ENCODE measurements around the gene TTF1.
A peak's percentile ranks its signal among the peaks of the same experiment; 100 is the strongest.

Gene TTF1

GRCh38 chr9:132369421-132369820 is 37.2 kb downstream of the TTF1 start:
- DNase-seq (ENCODE audit: low read depth in 2 of 3, low spot score in 1 of 3): no peak

GRCh38 chr9:132367613-132368313 is 38.9 kb downstream of the TTF1 start:
- no peak for DNase-seq (ENCODE audit: low read depth in 2 of 3, low spot score in 1 of 3)

- no peak for DNase-seq (ENCODE audit: low read depth in 2 of 3, low spot score in 1 of 3)
Observed at GRCh38 chr9:132366481-132366880, 40.2 kb downstream of the TTF1 start.

- no peak for DNase-seq (ENCODE audit: low read depth in 2 of 3, low spot score in 1 of 3)
Observed at GRCh38 chr9:132365986-132366385, 40.7 kb downstream of the TTF1 start.

- no peak for DNase-seq (ENCODE audit: low read depth in 2 of 3, low spot score in 1 of 3)
Observed at GRCh38 chr9:132364068-132364467, 42.6 kb downstream of the TTF1 start.

- DNase-seq (ENCODE audit: low read depth in 2 of 3, low spot score in 1 of 3): no peak
Observed at GRCh38 chr9:132357764-132358163, 48.9 kb downstream of the TTF1 start.

- no peak for DNase-seq (ENCODE audit: low read depth in 2 of 3, low spot score in 1 of 3)
Observed at GRCh38 chr9:132356324-132356924, 50.2 kb downstream of the TTF1 start.

GRCh38 chr9:132354637-132355355 is 51.8 kb downstream of the TTF1 start, which contains the start of gene SETX:
TSS of gene SETX (minus strand) at chr9:132354986. CDS start at chr9:132349428, 5,558 bp downstream.
- DNase-seq (ENCODE audit: low read depth in 2 of 3, low spot score in 1 of 3): peak; percentile 93 to 97 (median 94)

- no peak for DNase-seq (ENCODE audit: low read depth in 2 of 3, low spot score in 1 of 3)
Observed at GRCh38 chr9:132351404-132352045, 55.1 kb downstream of the TTF1 start.

- DNase-seq (ENCODE audit: low read depth in 2 of 3, low spot score in 1 of 3): peak in 1 of 3 donors; percentile 26
Observed at GRCh38 chr9:132350861-132351315, 55.8 kb downstream of the TTF1 start.

- DNase-seq (ENCODE audit: low read depth in 2 of 3, low spot score in 1 of 3): no peak
Observed at GRCh38 chr9:132348676-132349075, 58.0 kb downstream of the TTF1 start.

- no peak for DNase-seq (ENCODE audit: low read depth in 2 of 3, low spot score in 1 of 3)
Observed at GRCh38 chr9:132346177-132346576, 60.5 kb downstream of the TTF1 start.

- DNase-seq (ENCODE audit: low read depth in 2 of 3, low spot score in 1 of 3): no peak
Observed at GRCh38 chr9:132341177-132341840, 65.3 kb downstream of the TTF1 start.

GRCh38 chr9:132334364-132334763 is 72.3 kb downstream of the TTF1 start:
- DNase-seq (ENCODE audit: low read depth in 2 of 3, low spot score in 1 of 3): no peak

GRCh38 chr9:132333556-132333955 is 73.1 kb downstream of the TTF1 start:
- DNase-seq (ENCODE audit: low read depth in 2 of 3, low spot score in 1 of 3): no peak

GRCh38 chr9:132328580-132328979 is 78.1 kb downstream of the TTF1 start:
- no peak for DNase-seq (ENCODE audit: low read depth in 2 of 3, low spot score in 1 of 3)

- DNase-seq (ENCODE audit: low read depth in 2 of 3, low spot score in 1 of 3): no peak
Observed at GRCh38 chr9:132327537-132327936, 79.1 kb downstream of the TTF1 start.
